HG02973 (cell line): ENCODE results near the gene CCDC85C.

ENCODE experiments used
- ATAC-seq: cut with Tn5 transposase; IDR thresholded peaks from one replicate; pipeline ENCODE4 v1.9.1; 2021; ENCODE audit warnings: moderate library complexity; ENCODE audit not compliant: unreplicated experiment

Gene CCDC85C

DNA sequence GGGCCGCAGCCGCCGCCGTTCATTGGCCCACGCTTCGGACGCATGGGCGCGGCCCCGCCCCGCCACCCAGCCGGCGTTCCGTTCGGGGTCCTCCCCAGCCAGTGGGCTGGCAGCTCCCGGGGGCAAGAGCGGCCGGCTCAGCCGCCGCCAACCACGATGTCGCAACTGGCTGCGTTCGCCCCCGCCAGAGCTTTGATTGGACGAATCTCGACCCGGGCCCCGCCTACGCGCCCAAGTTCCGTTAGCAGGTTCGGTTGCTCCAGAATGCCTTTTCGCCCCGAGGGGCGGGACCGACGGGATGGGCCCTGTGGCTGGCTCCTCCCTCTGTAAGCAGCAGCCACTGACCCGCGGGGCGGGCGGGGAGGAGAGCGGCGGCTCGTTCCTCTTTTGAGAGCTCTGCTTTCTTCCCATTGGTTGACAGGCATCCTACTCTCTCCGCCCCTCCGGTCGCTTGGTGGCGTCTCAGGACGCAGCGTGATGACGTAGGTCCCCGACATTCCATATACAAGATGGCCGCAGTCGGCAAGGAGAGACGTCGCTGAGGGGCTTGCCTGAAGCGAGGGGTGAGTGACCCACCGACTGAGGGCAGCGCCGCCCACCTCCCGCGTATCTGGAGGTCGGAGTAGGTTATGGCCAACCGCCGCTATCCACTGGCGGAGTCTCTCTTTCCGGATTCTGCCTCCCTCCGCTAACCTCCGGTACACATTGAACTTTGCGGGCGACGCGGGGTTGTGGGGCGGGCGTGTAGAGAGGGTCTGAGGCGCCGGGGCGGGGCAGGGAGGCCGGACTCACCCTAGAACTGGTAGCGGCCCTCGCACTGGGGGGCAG lies 122.9 kb downstream of the CCDC85C start, which contains the start of gene CCNK:
Gene CCNK (plus strand): TSS at position 493 of the 828 bp plus-strand sequence. CDS start 11,269 bp downstream, outside the sequence.
- peak; percentile 85 for ATAC-seq

- ATAC-seq: peak; percentile 5
Measured at GRCh38 chr14:99479906-99480869, 123.8 kb downstream of the CCDC85C start, which contains the start of gene SETD3. SETD3 (minus strand) TSS chr14:99480859; CDS start chr14:99465805, 15,054 bp downstream.

DNA sequence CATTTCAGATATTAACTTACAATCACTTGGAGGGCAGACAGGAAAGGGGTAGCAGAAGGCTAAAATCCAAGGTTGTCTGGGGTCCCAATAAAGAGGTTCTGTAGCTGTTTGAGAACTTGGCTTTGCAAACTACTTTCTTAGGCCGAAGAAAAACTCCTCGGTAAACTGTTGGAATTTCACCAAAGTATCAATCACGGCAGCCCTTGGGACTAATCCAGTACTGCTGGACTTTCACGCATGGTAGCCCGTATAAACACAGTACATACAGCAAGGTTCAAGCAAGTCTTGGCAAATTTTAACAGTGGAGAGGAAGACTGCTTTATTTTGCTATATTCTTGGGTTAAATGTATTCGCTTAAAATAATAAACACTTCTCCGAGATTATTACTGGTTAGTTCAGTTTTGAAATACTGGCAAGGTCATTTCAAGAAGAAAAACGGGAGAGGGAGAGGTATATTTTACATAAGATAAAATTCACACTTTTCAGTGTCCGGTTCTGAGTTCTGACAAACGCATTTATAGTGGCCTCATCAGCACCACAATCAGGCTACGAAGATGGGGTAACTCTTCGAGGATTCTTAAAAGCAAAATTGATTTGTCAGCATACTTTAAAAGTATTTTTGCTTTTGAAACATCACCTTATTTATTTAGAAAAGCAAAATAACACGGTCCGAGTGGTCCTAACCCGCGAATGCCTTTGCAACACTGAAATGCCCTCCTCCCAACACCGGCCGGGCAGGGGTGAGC lies 124.7 kb downstream of the CCDC85C start:
- no peak for ATAC-seq

DNA sequence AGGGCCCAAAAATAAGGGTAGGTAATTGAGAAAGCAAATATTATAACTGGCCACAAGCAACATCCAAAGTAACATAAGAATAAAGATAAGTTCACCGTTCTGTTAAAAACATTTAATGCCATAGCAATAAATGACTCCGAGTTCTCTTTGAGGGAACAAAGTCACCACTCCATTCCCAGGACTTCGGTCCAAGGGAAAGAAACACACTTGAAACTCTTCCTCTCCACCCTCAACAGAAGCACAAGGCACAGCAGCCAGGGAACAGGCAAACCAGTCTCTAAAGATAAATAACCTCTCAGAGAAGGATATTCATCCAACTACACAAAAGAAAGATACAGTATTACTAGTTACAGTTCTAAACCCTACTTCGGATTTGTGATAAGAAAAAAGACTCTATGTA lies 125.9 kb downstream of the CCDC85C start:
- ATAC-seq: no peak

GRCh38 chr14:99476864-99477263 lies 127.1 kb downstream of the CCDC85C start:
- ATAC-seq: no peak

DNA sequence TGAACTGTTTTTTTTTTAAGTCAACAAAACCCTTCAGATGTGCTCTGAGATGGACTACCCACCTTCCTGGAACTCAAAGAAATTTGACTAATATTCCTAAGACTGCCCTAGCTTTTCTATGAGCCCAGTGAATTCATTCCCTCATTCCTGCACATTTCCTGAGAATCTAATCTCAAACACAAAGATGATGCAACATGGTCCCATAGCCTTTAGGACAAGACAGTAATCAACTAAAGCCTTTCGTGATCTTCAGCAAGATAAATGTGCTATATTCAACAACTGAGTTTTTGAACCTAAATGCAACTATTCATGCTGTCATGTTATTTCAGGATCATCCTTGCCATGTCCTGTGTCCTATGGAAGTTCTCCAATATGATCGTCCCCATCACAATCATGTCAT lies 128.3 kb downstream of the CCDC85C start:
- no peak for ATAC-seq

GRCh38 chr14:99475179-99475578 lies 128.8 kb downstream of the CCDC85C start:
- no peak for ATAC-seq

- no peak for ATAC-seq
Measured at GRCh38 chr14:99473458-99473857, 130.5 kb downstream of the CCDC85C start.

DNA sequence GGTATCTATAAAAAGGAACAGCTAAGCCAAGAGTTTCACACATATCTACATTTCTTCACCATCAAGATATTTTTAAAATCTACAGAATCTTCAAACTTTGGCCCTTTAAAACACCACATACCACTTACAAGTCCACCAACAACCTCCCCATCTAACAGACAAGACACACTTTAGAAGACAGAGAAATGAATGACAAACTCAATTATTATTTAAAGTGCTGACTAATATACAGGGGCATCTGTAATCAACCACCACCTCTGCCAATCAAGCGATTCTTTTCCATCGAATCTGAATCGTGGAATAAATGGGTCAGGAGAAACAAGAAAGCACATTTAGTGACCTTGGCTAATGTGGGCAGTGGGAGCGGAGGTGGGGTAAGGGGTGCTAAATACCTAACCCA lies 131.1 kb downstream of the CCDC85C start:
- ATAC-seq: no peak

DNA sequence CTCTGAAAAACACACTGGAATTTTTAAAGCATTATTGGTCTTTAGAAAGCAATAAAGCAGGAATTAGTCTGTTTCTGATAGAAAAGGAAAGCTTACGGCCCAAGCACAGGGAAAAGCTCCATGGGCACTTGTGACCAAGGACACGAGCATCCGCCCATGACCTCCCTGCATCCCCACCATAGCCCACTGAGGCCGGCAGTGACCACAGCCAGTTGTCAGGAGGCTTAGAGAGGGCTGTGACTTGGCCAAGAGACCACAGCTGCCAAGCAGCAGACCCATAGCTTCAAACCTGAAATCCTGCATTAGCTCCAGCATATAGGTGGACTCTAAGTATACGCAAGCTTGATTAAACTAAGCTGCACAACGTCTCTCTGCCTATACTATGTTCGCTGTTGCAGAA lies 132.3 kb downstream of the CCDC85C start:
- ATAC-seq: no peak

GRCh38 chr14:99468836-99469592 lies 135.0 kb downstream of the CCDC85C start:
- no peak for ATAC-seq

DNA sequence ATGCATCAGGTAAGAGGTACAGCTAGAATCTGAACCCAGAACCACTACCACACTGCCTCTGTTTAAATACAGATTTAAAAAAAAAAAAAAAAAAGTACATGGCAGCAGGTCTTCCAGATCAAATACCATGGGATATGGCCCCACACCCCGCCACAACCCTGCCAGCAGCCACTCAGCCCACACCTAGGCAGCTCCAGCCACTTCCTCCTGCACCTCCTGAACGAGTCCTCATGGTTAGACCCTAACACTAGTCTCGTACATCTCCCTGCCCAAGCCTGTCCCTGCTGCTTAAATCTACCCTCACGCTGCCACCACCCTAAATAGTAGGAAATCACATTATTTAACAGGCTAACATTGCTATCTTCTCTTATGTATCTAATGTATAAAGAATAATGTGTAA lies 135.9 kb downstream of the CCDC85C start:
- ATAC-seq: no peak

- ATAC-seq: no peak
Measured at GRCh38 chr14:99467336-99468078, 136.5 kb downstream of the CCDC85C start.

DNA sequence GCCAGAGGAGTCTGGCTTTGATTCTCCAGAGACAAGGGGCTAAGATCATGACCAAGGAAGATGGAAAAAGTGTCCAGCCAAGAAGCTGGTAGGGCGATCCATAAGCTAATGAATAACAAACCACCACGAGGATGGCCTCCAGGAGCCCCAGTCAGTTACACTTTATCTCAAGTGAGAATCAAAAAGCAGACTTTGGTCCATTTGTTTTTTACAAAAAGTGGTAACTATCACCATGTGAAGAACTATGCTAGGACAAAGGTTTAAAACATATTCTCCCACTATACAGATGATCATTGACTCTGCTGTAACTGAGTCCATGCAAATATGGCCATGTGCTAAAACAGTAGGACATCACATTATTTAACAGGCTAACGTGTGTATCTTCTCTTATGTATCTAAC lies 137.2 kb downstream of the CCDC85C start:
- no peak for ATAC-seq

GRCh38 chr14:99465288-99465687 lies 138.7 kb downstream of the CCDC85C start:
- ATAC-seq: no peak

GRCh38 chr14:99463974-99464373 lies 140.0 kb downstream of the CCDC85C start:
- no peak for ATAC-seq

GRCh38 chr14:99462210-99462609 lies 141.8 kb downstream of the CCDC85C start:
- no peak for ATAC-seq

DNA sequence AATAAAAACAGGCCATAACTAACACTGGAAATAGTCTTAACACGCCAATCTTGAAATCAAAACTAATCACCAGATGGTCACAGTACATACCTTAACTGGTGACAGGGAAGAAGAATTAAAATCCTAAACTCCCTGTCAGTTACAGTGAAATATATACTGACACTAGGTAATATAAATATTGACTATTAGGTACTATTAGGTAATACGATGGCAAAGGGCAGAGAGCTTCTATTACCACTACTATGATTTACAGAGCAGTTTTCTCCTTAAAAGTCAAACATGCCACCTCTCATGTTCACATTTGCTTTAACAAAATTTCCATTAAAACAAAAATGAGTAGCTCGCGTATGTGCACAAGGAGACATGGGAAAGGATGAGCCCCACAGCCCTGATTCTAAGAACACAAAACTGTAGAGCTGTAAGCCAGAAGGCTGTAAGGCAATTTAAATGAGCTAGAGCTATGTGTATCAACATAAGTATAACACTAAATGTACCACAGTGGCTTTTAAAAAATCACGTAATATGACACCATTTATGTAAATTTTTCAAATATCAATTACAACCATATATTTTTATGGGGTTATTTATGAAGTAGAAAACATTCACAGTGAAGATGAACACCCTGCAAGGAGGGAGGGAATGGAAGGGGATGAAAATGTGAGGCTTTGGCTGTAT lies 142.5 kb downstream of the CCDC85C start:
- ATAC-seq: no peak

GRCh38 chr14:99460793-99461192 lies 143.2 kb downstream of the CCDC85C start:
- ATAC-seq: no peak
